ACC112 (cell line): Measurements from ENCODE around the gene ARHGAP31.
A peak's percentile ranks its signal among the peaks of the same experiment; 100 is the strongest.
"Not testable (repeated sequence)": the region's sequence is repeated elsewhere in the genome, so short reads cannot be mapped to it uniquely, and the experiment has no call there.

Experiments used
- H2AFZ ChIP-seq: fragments of 200-600 bp; sonication (generic); one replicate; pipeline ENCODE4 v1.6.0; 2017; ENCODE audit warnings: antibody characterized with exemption, low read length; ENCODE audit not compliant: unreplicated experiment
- H3K27ac ChIP-seq: fragments of 200-600 bp; sonication (generic); 2 replicates; pipeline ENCODE4 v1.5.1; 2014; ENCODE audit warnings: low read depth, mild to moderate bottlenecking, antibody characterized with exemption, low read length, moderate library complexity
- H3K27me3 ChIP-seq: fragments of 200-600 bp; sonication (generic); 2 replicates; pipeline ENCODE4 v1.6.1; 2014; ENCODE audit warnings: mild to moderate bottlenecking, antibody characterized with exemption, low read length, moderate library complexity, mixed read lengths; ENCODE audit not compliant: insufficient read depth
- H3K36me3 ChIP-seq: fragments of 200-600 bp; sonication (generic); 2 replicates; pipeline ENCODE4 v1.6.1; 2016; ENCODE audit warnings: mild to moderate bottlenecking, antibody characterized with exemption, low read length, moderate library complexity, mixed read lengths; ENCODE audit not compliant: insufficient read depth
- H3K4me1 ChIP-seq: fragments of 200-600 bp; sonication (generic); one replicate; pipeline ENCODE4 v1.6.1; 2016; ENCODE audit warnings: low read length, mixed read lengths; ENCODE audit not compliant: insufficient read depth, unreplicated experiment, control insufficient read depth
- H3K4me3 ChIP-seq: fragments of 200-600 bp; sonication (generic); 2 replicates; pipeline ENCODE4 v1.5.1; 2014; ENCODE audit warnings: mild to moderate bottlenecking, low read depth, low read length
- H3K79me2 ChIP-seq: fragments of 200-600 bp; sonication (generic); one replicate; pipeline ENCODE4 v1.6.0; 2016; ENCODE audit warnings: low read length; ENCODE audit not compliant: control insufficient read depth, unreplicated experiment, insufficient read depth

Gene ARHGAP31

DNA sequence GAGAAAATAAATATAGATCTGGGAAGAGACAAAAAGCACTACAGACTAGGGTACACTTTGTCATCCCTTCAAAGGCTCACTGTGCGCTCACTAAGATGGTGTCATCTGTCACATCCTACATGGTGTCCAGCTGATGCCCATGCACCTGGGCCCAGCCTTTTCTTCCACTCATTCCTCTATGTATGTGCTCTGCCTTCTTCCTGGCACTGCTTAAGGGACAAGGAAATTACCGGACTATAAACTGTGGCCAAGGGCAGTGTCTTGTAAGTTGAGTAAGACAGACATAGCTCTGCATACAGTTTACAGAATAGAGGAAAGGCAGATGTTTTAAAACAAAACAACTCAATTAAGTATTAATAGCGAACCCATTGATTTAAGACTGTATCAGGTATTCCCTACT, 52.9 kb downstream of the ARHGAP31 start:
- Histone ChIP-seq H3K36me3 (no peaks in the 10 kb centered on the region), H3K27me3 (no peaks in the 10 kb centered on the region), H2AFZ (no peak overlapping the region), H3K4me1 (peaks cover 5% of the 10 kb centered on the region), H3K4me3 (no peak overlapping the region), H3K27ac (no peak overlapping the region), H3K79me2 (peaks cover 2% of the 10 kb centered on the region)

DNA sequence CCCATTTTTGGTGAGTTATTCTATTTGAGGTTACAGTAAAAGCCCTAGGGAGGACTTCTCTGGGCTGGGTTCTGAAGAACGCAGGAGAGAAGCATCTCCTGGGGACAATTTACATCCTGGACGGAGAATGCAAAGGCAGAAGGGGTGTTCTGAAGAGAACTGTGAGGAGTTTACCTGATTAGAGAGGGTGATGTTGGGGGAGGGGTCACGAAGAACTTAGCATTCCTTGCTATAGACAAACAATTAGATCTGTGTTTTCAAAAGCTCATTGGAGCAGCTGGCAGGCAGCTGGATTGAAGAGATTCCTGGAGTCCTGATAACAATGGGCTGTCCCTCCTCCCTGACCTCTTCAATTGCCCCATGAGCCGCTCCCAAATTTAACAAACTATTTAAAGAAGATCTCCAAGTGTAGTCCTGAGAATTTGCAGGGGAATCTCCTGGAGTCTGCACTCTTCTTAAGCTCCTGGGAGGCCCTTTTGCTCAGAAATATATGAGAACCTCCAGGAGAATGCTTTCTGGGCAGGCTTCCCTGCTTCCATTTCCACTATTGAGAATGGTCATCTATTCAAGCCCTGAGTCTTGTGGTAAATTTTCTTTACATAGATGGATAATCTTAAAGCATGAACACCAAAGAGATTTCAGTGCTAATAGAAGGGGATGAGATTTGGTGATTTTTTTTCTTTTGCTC, 55.3 kb downstream of the ARHGAP31 start:
- peaks cover 16% of the 10 kb centered on the region for H3K4me1 ChIP-seq

DNA sequence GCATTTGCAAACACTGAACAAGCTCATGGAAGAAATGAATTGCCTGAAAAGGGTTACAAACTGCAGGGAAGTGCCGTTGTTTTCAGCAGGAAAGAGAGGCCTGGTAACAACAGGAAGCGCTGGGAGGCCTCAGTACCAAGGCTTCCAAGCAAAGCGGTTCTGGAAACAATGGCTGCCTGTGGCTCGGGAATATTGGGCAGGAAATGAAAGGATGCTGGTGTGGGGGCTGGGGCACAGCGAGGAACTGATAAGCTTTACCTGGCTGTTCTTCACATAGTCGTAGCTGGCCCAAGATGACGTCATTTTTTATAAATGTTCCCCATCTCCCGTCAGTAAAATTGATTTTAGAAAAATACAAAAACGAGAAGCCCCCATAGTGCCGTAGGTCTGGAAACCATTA, 55.9 kb downstream of the ARHGAP31 start:
- H3K79me2 ChIP-seq = peaks cover 2% of the 10 kb centered on the region
- no peaks in the 10 kb centered on the region for H3K27me3 ChIP-seq
- H2AFZ ChIP-seq = no peak overlapping the region
- H3K4me1 ChIP-seq = peaks cover 16% of the 10 kb centered on the region
- H3K36me3 ChIP-seq = no peaks in the 10 kb centered on the region
- H3K4me3 ChIP-seq = no peak overlapping the region
- H3K27ac ChIP-seq = no peak overlapping the region

More for the DNA sequence above, 55.3 kb downstream of the ARHGAP31 start:
- H3K79me2 ChIP-seq = peaks cover 2% of the 10 kb centered on the region
- no peaks in the 10 kb centered on the region for H3K27me3 ChIP-seq
- no peak overlapping the region for H2AFZ ChIP-seq
- no peak overlapping the region for H3K4me3 ChIP-seq
- H3K27ac ChIP-seq = no peak overlapping the region
- H3K36me3 ChIP-seq = no peaks in the 10 kb centered on the region

DNA sequence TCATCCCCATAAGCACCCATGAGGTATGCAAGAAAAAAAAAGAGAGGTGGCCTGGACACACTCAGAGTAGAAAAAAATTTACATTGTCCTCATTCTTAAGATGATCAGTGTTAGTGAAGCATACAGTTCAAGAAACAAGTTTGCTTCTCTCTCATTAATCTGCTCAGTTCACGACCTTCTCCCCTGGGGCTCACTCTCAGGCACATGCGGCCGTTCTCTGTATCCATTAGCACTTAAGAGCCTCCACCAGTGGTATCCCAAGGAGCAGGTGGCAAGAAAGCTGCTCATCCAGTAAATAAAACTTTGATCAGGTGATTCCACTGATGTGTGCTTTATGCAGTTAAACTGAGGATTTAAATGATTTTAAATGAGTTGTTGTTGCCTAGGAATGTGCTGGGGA, 57.4 kb downstream of the ARHGAP31 start:
- no peak overlapping the region for H3K4me3 ChIP-seq
- H3K4me1 ChIP-seq = peaks cover 16% of the 10 kb centered on the region
- H3K27me3 ChIP-seq = no peaks in the 10 kb centered on the region
- H3K36me3 ChIP-seq = no peaks in the 10 kb centered on the region
- H3K27ac ChIP-seq = no peak overlapping the region
- no peak overlapping the region for H2AFZ ChIP-seq
- peaks cover 2% of the 10 kb centered on the region for H3K79me2 ChIP-seq

DNA sequence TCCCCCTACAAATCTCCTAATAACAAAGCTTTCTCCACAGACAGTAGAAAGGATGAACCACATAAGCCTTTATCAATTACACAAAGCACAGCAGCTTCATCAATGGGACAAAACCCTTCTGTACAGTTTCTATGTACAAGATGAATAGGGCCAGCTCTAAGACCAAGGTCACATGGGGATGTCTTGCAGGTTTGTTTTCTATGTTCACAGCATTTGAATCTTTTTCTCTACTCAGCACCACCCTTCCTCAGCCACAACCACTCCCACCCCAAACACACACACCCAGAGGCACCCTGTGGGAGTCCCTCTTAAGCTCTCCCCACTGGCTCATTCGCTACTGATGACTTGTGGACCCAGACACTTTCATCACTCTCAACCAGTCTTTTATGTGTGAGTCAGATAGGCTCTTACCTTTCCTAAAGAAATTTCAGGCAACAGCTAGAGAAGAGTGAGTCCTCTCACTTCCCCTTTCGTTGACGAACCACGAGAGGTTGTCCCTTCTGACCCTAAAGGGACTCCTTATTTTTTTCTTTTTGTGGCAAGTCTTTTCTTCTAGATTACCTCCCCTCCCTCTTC, 57.9 kb downstream of the ARHGAP31 start:
- H3K27ac ChIP-seq = peak overlapping the region; percentile 70
- H3K4me3 ChIP-seq = no peak overlapping the region
- H3K36me3 ChIP-seq = no peaks in the 10 kb centered on the region
- peaks cover 2% of the 10 kb centered on the region for H3K79me2 ChIP-seq
- H3K4me1 ChIP-seq = peaks cover 20% of the 10 kb centered on the region
- H3K27me3 ChIP-seq = no peaks in the 10 kb centered on the region
- H2AFZ ChIP-seq = no peak overlapping the region

DNA sequence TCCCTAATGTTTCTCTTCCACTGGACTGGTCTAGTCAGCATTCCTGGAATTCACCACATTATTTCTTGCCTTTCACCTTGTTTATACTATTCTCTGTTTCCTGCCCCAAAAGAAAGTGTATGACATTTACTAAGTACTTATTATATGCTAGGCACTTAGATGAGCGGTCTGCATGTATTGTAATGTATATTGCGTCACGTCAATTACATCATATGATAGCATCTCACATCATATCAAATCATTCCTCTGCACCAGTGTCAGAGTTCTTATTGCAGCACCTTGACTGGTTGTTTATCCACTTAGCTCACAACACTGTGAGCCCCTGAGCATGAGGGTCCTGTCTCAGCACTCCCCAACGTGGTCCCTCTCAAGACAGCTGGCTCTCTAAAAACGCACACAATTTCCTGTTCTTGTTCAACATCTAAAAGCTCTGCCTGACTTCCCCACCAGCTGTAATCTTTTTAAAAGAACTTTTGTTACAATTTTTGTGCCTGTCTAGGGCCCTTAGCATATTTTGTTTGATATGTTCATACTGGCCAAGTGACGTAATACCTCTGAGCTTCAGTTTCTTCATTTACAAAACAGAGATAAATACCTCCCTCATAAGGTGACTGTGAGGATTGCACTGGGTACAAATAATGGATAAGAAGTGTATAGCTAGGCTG, 58.8 kb downstream of the ARHGAP31 start:
- Histone ChIP-seq H3K4me3 (no peak overlapping the region), H3K27ac (peak overlapping the region; percentile 70), H3K4me1 (peaks cover 26% of the 10 kb centered on the region), H3K36me3 (no peaks in the 10 kb centered on the region), H3K27me3 (no peaks in the 10 kb centered on the region), H3K79me2 (peaks cover 2% of the 10 kb centered on the region), H2AFZ (no peak overlapping the region)

DNA sequence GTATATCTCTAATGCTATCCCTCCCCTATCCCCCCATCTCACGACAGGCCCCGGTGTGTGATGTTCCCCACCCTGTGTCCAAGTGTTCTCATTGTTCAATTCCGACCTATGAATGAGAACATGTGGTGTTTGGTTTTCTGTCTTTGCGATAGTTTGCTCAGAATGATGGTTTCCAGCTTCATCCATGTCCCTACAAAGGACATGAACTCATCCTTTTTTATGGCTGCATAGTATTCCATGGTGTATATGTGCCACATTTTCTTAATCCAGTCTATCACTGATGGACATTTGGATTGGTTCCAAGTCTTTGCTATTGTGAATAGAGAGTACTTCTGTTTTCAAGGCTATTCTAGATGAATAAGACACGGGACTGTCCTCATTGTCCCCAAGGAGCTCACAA, 61.4 kb downstream of the ARHGAP31 start:
- H2AFZ ChIP-seq, H3K36me3 ChIP-seq, H3K27me3 ChIP-seq, H3K79me2 ChIP-seq, H3K27ac ChIP-seq, H3K4me3 ChIP-seq: not testable (repeated sequence)
- H3K4me1 ChIP-seq = peaks cover 26% of the 10 kb centered on the region

DNA sequence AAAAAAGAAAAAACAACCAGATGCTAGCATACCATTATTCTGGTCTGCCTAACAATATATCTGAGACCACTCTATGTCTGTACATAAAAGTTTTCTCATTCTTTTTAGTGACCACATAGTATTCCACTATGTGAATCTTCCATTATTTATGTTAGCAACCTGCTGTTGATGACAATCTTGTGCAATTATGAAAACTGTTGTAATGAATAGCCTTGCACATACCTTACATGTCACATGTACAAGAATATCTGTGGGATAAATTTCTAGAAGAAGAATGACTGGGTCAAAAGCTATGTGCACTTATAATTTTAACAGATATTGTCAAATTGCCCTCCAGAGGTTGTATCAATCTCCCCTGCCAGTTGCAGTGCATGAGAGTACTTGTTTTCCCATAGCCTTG, 62.5 kb downstream of the ARHGAP31 start:
- Histone ChIP-seq H2AFZ (peak overlapping the region; percentile 63), H3K27ac (no peak overlapping the region; the same call in 1 of the 2 replicates), H3K27me3 (no peaks in the 10 kb centered on the region), H3K79me2 (peaks cover 4% of the 10 kb centered on the region), H3K4me1 (peaks cover 25% of the 10 kb centered on the region), H3K36me3 (no peaks in the 10 kb centered on the region), H3K4me3 (peak overlapping the region; percentile 58)

DNA sequence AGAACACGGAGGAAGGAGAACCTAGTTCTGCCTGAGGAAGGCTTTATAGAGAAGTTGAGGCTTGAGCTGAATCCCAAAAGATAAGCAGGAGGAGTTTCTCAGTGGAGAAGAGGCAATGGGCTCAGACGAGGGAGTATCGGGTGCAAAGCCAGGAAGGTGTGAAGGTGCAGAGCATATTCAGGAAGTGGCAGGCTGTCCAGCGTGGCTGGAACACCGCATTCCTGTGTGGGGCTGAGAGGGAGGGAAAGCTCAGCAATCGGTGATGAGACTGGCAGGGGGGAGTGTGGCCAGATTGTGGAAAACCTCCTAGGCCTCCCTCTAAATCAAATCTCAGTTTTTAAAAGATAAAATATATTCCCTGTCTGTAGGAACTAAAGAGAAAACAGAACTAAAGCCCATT, 63.0 kb downstream of the ARHGAP31 start:
- H3K27me3 ChIP-seq = no peaks in the 10 kb centered on the region
- H3K4me1 ChIP-seq = peaks cover 20% of the 10 kb centered on the region
- peak overlapping the region; percentile 58 for H3K4me3 ChIP-seq
- peaks cover 4% of the 10 kb centered on the region for H3K79me2 ChIP-seq
- H3K36me3 ChIP-seq = no peaks in the 10 kb centered on the region
- H2AFZ ChIP-seq = peak overlapping the region; percentile 63
- no peak overlapping the region; the same call in 1 of the 2 replicates for H3K27ac ChIP-seq

DNA sequence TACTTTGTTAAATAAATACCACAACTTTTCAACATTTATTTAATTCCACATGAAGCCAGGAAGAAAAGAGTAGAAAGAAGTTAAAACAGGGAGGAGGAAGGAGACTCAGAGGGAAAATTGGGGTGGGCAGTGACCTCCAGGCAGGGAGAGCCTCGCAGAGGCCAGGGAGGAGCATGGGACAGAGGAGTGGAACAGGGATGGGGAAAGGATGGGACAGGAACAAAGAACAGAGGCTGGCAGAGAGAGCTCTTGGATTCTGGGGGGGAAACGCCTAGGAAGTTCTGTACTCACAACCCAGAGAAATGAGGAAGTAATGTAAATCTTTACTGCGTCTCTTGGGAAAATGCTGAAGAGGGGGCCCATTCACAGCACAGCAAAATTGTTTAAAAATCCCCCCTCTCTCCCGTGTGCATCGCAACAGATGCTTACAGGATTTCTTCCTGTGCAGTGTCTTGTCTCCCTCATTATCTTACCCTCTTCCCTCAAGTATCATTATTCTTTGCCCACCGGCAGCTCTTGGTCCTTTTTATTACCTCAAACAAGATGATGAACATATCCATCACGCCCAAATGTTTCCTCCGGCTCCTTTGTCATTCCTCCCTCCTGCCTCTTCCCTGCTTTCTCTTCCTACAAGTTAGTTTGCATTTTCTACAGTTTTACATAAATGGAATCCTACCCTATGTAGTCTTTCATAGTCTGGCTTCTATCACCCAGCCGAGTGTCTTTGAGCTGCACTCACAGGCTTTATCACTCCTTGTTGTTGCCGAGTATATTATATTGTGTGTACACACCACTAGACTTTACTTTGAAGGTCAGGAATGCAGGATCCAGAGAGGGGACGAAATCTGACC, 65.5 kb downstream of the ARHGAP31 start:
- no peak overlapping the region for H3K4me3 ChIP-seq
- no peak overlapping the region for H2AFZ ChIP-seq
- H3K27me3 ChIP-seq = no peaks in the 10 kb centered on the region
- H3K4me1 ChIP-seq = peaks cover 10% of the 10 kb centered on the region
- peaks cover 4% of the 10 kb centered on the region for H3K79me2 ChIP-seq
- H3K36me3 ChIP-seq = no peaks in the 10 kb centered on the region
- H3K27ac ChIP-seq = no peak overlapping the region
